Hippocampal formation (tissue), 2 donors: ENCODE data around the gene SLC4A11.
"Not testable (repeated sequence)": the region's sequence is repeated elsewhere in the genome, so short reads cannot be mapped to it uniquely, and the experiment has no call there.

Experiments used
- DNase-seq, 2 donors: peaks; one replicate each; lab custom pipeline; 2025; lab: John Stamatoyannopoulos, UW

Gene SLC4A11

GRCh38 chr20:3227936-3228749, 10.8 kb downstream of the SLC4A11 start:
- no peak for DNase-seq

GRCh38 chr20:3227506-3227905, 11.5 kb downstream of the SLC4A11 start:
- no peak for DNase-seq

- DNase-seq: no peak
These were observed 12.1 kb downstream of the SLC4A11 start for GRCh38 chr20:3226864-3227263.

- no peak for DNase-seq
These were observed 12.9 kb downstream of the SLC4A11 start for GRCh38 chr20:3226093-3226492.

- DNase-seq: no peak
These were observed 14.1 kb downstream of the SLC4A11 start for GRCh38 chr20:3224681-3225421.

GRCh38 chr20:3223994-3224680, 14.9 kb downstream of the SLC4A11 start:
- DNase-seq: no peak

- DNase-seq: no peak
These were observed 15.4 kb downstream of the SLC4A11 start for GRCh38 chr20:3223651-3223993.

- DNase-seq: no peak
These were observed 16.1 kb downstream of the SLC4A11 start for GRCh38 chr20:3222635-3223600.

- DNase-seq: no peak
These were observed 17.4 kb downstream of the SLC4A11 start for GRCh38 chr20:3221398-3222226.

- peak in 1 of 2 donors; percentile 10 for DNase-seq
These were observed 20.5 kb downstream of the SLC4A11 start for GRCh38 chr20:3218307-3218988.

- DNase-seq: not testable (repeated sequence)
These were observed 23.6 kb downstream of the SLC4A11 start for GRCh38 chr20:3215359-3215917.

- no peak for DNase-seq
These were observed 25.8 kb downstream of the SLC4A11 start for GRCh38 chr20:3213226-3213625.

GRCh38 chr20:3210346-3210745, 28.6 kb downstream of the SLC4A11 start:
- DNase-seq: no peak

- DNase-seq: no peak
These were observed 29.1 kb downstream of the SLC4A11 start for GRCh38 chr20:3209946-3210317.

GRCh38 chr20:3209257-3209945, 29.6 kb downstream of the SLC4A11 start, which contains the start of gene ITPA:
Gene ITPA (plus strand): TSS chr20:3209498. CDS start chr20:3209552, 54 bp downstream.
- DNase-seq: peak; percentile 19 to 54

GRCh38 chr20:3208786-3209256, 30.2 kb downstream of the SLC4A11 start:
- no peak for DNase-seq

- peak; percentile 75 to 84 for DNase-seq
These were observed 34.7 kb downstream of the SLC4A11 start, which contains the start of gene DDRGK1 for GRCh38 chr20:3204124-3204794. Gene DDRGK1 (minus strand): TSS chr20:3204682. CDS start chr20:3204627, 55 bp downstream.
